Measurements from ENCODE around the gene OVOL2.

GRCh38 chr20:18092890-18093289 lies 35.2 kb upstream of the OVOL2 start:
- no peak for TF ChIP-seq POLR2A (IDR thresholded peaks at IDR 0.05)
- TF ChIP-seq CTCF (IDR thresholded peaks at IDR 0.05), result no peak
